ENCODE measurements around the gene ZNF493.

ZNF493 gene

DNA sequence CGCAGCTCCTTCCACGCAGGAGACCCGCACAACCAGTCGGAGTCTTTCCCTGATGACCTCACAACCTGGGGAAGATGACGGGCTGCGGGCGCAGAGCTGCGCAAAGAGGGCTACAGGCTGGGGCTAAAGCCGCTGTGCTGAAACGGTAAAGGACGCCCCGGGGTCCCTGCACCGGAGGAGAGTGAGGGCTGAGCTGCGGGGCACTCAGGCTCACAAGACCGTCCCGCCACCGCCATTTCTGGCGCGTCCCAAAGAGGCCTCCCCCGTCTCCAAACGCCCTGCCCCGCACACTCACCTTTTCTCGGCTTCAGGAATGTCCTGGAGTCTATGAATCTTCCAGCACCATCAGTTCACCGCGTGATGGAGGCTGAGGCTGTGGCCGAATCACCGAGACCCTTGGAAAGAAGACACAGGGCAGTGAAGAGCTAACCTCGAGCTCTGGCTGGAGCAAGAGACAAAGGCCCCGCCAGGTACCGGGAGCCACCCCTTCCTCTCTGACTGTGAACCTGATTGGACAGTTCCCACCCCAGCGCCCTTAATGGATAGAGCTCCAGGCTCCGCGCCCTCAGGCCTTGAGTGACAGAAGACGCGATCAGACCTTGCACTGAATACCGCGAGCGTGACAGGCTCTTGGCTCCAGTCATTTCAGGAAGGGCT, 66.6 kb downstream of the ZNF493 start:
- TF ChIP-seq, protein P1, sequence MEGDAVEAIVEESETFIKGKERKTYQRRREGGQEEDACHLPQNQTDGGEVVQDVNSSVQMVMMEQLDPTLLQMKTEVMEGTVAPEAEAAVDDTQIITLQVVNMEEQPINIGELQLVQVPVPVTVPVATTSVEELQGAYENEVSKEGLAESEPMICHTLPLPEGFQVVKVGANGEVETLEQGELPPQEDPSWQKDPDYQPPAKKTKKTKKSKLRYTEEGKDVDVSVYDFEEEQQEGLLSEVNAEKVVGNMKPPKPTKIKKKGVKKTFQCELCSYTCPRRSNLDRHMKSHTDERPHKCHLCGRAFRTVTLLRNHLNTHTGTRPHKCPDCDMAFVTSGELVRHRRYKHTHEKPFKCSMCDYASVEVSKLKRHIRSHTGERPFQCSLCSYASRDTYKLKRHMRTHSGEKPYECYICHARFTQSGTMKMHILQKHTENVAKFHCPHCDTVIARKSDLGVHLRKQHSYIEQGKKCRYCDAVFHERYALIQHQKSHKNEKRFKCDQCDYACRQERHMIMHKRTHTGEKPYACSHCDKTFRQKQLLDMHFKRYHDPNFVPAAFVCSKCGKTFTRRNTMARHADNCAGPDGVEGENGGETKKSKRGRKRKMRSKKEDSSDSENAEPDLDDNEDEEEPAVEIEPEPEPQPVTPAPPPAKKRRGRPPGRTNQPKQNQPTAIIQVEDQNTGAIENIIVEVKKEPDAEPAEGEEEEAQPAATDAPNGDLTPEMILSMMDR (conservative IDR thresholded peaks at IDR 0.05), result no peak
- H3K27ac ChIP-seq, result peak overlapping the region; percentile 59

DNA sequence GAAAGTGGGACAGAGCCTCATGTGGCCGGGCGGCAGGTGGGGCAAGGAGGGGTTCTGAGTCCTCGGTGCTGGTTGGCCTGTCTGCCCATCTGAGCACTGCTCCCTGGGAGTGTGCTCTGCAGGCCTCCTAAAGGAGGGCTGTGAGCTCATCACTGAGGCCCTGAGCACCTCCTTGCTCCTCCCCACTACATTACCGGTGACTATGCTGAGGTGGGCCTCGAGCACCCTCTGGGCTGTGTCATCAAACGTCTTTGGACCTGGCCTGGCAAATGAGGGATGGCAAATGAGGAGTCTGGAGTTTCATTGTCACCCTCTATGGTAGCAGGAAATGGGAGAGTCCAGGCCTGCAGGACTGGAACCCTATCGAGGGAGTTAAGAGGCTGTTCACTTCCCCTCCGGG, 69.7 kb downstream of the ZNF493 start:
- no peak overlapping the region for H3K27ac ChIP-seq
- TF ChIP-seq, protein P1 (conservative IDR thresholded peaks at IDR 0.05), result no peak

- TF ChIP-seq, protein P1 (conservative IDR thresholded peaks at IDR 0.05), result no peak
- H3K27ac ChIP-seq, result no peak overlapping the region
These were observed 71.9 kb downstream of the ZNF493 start for GRCh38 chr19:21468791-21469190.

GRCh38 chr19:21472507-21472906, 75.6 kb downstream of the ZNF493 start:
- H3K27ac ChIP-seq, result no peak overlapping the region
- TF ChIP-seq, protein P1 (conservative IDR thresholded peaks at IDR 0.05), result no peak

DNA sequence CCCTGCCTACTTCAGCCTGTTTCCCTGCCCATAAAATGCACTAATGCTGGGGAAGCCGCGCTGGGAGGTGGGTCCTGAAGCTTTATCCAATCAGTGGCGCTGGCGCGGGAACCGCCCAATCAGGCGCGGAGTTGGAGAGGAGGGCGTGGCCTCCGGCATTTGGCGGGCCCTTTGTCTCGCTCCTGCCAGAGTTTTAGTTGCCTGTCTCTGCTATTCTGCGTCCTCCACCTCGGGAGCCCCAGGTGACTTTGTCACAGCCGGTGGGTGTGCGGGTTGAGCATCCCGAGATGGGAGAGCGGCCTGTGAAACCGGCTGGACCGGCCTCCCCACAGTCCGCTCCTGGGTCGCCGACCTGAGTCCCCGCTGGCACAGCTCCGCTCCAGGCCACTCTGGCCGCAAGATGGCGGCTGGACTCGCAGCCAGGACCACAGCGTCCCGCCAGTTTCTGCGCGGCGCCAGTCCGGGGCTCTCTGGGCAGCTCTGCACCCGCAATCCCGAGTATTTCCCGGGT, 77.8 kb downstream of the ZNF493 start:
- TF ChIP-seq, protein P1 (conservative IDR thresholded peaks at IDR 0.05), result no peak
- peak overlapping the region; percentile 71 for H3K27ac ChIP-seq
